Measurements from ENCODE around the gene DRD1.
"Not testable (repeated sequence)": the region's sequence is repeated elsewhere in the genome, so short reads cannot be mapped to it uniquely, and the experiment has no call there.

Gene DRD1

GRCh38 chr5:175467983-175468690 lies 24.2 kb upstream of the DRD1 start:
- no peak for DNase-seq

DNA sequence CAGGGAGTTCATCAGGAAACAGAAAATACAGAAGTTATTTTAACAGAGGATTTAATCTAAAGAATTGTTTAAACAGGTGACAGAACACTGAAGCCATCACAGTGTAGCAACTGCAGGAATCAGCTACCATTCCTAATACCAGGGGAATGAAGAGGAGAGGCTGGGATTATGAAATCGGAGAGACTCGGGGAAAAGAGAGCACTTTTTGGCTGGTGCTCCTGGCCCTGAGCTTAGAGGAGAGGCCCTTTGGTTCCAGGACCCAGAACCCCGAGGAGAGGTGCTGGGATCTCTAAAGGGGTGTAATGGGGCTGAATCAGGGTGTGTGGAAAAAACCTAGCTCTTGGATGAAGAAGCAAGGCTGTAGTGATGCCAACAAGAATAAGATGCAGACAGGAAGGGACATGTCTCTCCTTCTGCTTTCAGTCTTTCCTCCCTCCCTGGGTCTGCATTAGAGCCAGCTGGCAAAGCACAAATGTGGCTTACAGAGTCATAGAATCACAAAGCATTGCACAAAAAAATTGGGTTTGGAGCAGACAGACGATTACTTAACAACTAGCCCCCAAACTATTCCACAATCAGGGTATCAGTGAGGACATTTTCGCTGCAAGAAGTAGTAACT lies 22.8 kb upstream of the DRD1 start:
- no peak for DNase-seq

GRCh38 chr5:175465282-175465681 lies 21.3 kb upstream of the DRD1 start:
- no peak for DNase-seq

DNA sequence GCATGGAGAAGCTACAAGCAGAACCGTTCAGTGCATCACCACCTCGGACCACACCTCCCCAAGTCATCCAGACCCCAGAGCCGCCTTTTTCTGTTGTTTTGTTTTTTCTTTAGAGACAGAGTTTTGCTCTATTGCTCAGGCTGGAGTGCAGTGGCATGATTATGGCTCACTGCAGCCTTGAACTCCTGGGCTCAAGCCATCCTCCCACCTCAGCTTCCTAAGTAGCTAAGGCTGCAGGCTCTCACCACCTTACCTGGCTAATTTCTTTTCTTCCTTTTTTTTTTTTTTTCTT lies 20.9 kb upstream of the DRD1 start:
- no peak for DNase-seq

DNA sequence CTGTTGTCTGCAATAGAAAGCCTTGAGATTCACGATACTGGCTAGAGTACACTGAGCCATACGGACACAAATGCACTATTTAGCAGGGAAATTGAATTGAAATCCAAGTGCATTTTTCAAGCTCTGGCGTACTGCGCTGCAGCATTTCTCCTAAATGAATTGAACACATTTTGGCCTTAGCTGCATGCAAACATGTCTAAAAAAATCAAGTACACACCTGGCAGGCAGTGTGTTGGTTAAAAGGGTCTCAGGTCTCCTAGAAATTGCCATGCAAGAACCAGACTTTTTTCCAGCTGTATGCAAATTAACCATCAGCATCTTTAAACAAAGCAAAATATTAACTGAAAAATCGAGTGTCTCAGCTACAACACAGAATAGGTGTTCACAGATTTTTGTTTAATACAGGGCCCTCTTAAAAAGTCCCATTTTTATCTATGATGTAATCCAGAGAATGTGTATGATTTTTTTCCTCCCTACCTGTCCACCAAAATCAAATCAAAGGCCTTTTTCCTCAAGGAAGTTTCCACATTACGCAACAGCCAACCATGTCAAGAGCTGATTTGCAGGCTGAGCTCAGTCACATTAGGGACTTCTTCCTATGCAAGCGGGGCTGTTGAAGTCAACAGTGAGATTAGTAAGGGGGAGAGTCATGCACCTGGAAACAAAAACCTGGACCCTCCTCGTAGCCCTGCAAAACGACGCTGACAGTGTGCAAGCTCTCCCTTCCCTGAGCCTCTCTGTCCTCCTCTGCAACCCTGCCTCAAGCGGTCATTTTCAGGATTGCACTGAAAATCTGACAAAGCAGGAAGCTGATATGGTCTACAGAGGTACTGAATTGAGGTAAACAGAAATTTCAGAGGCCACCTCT lies 20.3 kb upstream of the DRD1 start:
- DNase-seq: no peak

DNA sequence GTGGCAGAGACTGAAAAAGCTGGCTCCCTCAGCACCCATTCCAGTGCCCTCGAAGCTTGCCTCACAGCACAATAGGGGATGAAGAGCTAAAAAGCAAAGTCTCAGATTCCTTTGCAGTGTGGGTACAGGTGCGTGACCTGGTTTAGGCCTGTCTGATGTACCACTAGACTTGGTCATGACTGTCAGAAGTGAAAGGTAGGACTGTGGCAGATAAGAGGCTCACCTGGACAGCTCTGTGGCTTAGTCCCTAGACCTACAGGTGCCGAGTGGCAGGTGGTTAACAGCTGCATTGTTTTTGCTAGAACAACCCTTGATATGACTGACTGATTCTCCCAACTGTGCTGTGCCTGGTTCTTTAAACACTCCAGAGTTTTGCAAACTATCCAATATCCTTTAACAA lies 19.7 kb upstream of the DRD1 start:
- DNase-seq: no peak

DNA sequence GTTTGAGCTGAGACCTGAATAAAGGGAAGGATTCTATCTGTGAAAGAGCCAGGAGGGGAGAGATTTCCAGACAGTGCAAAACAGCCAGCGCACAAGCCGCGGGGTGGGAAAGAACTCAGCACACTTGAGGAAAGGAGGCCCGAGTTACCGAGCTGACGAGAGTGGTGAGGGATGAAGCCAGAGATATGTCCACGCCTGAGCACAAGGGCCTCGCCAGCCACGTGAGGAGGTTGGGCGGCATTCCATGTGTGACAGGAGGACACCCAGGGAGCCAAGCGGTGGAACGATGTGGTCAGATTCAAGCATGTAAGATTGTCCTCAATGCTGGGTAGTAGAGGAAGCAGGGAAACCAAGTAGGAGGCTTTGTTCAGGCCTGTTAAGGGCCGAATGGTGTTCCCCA lies 17.4 kb upstream of the DRD1 start:
- DNase-seq: no peak

GRCh38 chr5:175460552-175460951 lies 16.6 kb upstream of the DRD1 start:
- no peak for DNase-seq

DNA sequence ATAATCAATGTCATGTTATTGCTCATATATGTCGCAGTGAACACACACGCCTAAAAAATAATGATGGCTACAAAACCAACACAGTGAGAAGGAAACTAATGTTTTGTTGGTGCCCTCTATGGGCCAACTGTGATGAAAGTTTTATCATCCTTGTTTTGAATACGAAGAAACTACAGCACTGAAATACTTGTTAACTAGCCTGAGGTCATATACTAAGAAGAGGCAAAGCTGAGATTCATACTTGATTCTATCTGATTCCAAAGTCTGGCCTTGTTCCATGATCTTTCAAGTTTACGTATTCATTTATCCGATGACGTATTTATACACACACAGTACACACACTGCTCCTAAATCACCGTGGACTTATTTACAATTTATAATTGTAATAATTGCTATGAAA lies 16.1 kb upstream of the DRD1 start:
- no peak for DNase-seq

DNA sequence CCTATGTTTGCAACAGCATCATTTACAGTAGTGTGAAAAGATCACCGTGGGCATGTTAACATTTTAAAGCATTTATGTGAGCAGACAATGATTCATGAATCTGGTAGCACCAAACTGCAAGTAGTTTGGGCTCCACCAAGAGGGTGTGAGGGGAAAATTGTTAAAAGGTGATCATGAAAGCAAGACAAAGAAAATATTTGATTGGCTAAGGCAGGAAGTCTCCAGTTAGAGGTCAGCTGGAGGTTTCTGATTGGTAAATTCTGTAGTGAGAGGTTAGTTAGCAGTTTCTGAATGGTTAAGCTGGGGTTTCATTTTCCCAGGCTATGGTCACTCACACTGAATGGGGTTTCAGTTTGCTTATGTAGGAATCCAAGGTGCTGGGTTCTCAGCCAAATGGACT lies 13.5 kb upstream of the DRD1 start:
- DNase-seq: no peak

DNA sequence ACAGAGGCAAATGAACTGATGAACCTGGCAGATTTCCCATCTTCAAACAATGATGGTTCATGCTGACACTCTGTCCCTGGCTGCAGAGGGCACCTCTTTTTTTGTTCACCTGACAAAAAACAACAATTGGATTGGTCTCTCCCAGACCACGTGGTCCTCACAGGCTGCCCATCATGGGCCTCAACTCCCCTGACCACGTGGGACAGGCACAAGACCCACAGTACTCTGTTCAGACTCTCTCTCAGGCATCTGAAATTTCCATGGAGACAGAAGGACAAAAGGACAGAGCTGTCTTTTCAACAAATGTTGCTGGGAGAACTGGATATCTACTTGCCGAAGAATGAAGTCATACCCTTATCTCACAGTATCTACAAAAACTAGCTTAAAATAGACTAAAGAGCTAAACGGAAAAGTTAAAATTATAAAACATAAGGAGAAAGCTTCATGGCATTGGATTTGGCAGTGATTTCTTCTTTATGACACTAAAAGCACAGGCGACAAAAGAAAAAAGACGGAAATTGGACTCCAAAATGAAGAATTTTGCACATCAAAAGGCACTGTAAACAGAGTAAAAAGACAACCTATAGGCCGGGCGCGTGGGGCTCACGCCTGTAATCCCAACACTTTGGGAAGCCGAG lies 12.2 kb upstream of the DRD1 start:
- DNase-seq: no peak

- not testable (repeated sequence) for DNase-seq
These were observed 10.4 kb upstream of the DRD1 start for GRCh38 chr5:175454338-175454737.

- DNase-seq: no peak
These were observed 8.2 kb upstream of the DRD1 start for GRCh38 chr5:175452166-175452565.

DNA sequence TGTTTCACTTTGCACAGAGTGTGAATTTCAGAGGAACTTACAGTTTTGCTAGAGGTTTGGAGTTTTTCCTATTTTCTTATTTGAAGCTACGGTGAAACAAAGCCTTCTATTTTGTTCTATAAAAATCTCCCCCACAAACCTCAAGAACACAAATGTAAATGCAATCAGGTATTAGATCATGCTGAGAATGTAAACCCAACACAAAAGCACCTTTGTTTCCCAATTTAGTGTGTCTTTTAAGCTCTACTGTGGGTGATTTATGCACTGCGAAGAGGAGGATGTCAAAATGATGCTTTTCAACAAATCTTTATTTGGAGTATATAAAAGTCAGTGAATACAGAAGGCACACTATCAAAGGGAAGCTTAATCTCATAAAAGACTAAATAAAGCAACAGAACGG lies 4.3 kb upstream of the DRD1 start:
- DNase-seq: no peak

GRCh38 chr5:175447571-175447970 lies 3.6 kb upstream of the DRD1 start:
- DNase-seq: no peak

DNA sequence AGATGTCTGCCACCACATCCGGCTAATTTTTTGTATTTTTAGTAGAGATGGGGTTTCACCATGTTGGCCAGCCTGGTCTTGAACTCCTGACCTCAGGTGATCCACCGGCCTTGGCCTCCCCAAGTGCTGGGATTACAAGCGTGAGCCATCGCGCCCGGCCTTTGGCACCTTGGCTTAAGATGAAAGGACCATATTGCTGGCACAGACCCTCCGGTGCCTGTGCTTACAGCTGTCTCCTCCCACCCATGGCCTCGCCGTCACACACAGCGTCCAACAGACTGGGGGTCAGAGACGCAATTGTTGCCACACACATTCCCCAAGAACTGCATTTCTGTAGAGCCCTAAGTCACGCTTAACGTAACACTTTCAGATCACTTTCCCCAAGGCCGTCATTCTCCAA lies 2.4 kb upstream of the DRD1 start:
- not testable (repeated sequence) for DNase-seq

DNA sequence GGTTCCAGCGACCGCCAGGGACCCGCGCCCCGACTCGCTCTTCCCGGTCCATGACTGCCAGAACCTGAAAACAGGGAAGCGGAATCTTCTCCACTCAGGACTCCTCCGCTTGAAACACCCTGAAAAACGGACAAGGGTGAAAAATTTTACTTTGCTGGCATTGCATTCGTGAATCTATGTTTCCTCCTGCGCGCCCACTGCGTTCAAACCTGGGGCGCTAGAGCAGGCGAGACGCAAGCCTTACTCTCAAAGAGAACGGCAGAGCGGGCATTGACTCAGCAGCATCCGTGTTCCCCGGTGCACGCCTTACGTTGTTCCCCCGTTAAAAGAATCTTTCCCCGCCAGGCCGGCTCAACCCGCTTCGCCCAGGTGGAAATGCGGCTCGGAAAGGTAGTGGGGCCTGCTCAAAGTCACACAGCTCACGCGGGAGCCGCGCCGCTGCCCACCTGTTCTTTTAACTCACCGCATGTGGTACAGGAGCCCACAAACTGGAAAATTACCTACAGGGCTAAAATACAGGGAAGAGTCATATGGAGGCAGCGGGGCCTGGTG lies 999 bp upstream of the DRD1 start:
- DNase-seq: no peak

DNA sequence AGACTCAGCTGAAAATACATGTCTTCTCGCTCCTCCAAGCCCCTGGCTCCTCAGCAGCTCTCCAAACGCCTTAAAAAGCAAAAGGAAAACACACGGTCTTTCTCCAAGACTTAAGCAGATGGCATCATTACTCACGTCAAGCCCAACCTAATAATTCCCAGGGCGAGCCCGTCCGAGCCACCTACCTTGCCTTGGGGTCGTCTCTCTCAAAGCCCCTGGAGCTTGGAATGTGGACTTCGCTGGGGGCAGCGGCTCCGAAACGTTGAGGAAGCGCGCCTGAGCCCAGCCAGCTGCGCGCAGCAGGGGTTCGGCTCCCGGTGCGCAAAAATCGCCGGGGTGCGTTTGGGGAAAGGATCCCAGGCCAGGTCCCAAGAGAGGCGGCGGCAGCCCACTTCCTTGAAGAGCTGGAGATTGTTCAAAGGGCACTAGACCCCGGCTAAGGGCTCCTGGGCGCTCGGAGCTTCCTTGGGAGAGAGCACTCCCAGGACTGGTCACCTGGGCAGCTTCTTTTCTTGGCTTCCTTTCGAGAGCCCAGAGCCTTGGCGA lies 395 bp downstream of the DRD1 start:
- no peak for DNase-seq

- no peak for DNase-seq
These were observed 5.6 kb downstream of the DRD1 start for GRCh38 chr5:175438234-175438857.

DNA sequence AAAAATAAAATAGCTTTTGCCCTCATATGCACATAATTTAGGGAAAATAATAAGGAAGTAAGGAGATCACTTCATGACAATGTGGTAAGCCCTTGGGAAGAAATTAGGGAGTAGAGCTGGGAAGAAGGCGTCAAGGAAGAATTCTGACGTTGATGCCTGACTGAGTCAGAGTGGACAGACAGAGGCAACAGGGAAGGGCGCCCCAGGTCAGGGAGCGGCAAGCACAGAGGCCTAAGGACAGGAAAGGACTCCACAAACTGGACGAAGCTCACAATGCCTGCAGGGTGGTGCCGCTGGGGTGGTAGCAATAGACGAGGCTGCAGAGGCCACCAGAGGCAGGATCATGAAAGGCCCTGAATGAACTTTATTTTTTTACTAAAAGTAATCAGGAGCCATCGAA lies 7.6 kb downstream of the DRD1 start:
- DNase-seq: no peak

DNA sequence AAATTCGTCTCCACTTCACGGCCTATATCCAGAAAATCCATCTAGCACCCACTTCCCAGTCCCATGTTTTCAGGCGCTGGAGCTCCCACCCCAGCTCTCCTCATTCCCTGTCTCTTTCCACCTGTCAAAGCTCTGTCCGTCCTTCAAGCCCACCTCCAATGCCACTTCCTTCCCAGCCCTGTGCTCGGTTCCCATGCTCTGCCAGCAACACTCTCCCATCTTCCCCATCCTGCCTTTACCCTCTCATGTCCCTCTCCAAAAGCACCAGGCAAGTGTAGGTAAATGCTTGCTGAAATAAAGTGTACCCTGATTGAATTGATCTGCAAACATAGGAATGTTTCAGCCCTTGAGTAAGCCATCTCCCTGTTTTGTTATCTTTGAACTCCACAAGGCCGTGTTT lies 9.2 kb downstream of the DRD1 start:
- DNase-seq: no peak

- no peak for DNase-seq
These were observed 16.2 kb downstream of the DRD1 start for GRCh38 chr5:175427762-175428161.

Data from fibroblast of skin of abdomen (primary cell).